ENCODE results near the gene HERC4.
"Not testable (repeated sequence)": the region's sequence is repeated elsewhere in the genome, so short reads cannot be mapped to it uniquely, and the experiment has no call there.

HERC4 gene

DNA sequence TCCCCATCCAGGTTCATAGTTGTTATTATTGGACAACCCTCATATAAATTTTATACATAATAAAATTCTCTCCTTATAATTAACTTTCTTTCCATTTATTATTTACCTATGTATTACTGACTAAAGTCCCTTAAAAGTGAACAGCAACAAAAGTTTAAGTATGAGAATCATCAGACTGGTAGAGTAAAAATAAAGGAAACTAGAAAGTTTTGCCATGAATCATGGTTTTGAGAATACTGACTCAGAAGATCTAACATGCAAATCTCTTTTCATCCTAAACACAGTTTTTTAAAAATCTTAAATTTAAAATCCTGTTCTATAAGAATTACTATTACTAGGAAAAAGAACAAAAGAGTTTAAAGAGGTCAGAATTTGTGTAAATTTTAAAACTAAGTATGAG, 32.1 kb downstream of the HERC4 start:
- DNase-seq = no peak

DNA sequence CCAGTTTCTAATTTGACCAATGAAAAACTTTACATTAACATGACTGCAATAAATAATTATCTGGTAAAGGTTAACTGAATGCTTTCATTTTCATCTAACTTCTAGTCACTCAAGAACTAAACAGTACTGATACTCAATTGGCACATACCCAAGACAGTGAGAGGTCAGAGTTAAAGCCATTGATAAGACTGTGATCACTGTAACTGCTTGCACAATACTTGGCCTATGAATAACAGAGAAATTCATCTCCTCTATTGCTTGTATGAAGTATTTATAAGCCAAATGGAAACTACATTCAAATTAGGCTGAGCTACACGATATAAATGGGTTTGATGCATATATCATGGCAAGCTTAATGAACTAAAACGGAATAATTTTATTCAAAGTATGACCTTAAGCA, 43.0 kb downstream of the HERC4 start:
- no peak for DNase-seq

DNA sequence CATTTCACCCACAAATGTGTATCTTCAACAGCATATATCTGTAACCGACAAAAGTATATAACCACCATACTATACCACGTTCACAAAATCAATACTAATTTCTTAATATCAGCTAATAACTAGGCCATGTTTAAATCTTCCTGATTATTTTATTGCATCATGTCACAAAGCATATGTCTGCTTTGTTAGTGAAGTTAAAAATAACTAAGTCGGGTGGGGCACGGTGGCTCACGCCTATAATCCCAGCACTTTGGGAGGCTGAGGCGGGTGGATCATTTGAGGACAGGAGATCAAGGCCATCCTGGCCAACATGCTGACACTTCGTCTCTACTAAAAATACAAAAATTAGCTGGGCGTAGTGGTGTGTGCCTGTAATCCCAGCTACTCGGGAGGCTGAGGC, 47.7 kb downstream of the HERC4 start:
- DNase-seq = no peak

DNA sequence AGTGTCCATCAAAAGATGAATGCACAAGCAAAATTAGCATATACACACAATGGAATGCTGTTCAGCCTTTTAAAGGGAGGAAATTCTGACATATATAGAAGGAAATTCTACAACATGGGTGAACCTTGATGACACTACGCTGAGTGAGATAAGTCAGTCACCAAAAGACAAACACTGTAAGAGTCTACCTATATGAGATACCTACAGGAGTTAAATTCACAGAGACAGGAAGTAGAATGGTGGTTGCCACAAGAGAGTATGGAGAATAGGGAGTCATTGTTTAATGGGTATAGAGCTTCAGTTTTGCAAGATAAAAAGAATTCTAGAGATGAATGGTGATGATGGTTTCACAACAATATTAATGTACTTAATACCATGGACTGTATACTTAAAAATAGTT, 51.8 kb downstream of the HERC4 start:
- DNase-seq = no peak

DNA sequence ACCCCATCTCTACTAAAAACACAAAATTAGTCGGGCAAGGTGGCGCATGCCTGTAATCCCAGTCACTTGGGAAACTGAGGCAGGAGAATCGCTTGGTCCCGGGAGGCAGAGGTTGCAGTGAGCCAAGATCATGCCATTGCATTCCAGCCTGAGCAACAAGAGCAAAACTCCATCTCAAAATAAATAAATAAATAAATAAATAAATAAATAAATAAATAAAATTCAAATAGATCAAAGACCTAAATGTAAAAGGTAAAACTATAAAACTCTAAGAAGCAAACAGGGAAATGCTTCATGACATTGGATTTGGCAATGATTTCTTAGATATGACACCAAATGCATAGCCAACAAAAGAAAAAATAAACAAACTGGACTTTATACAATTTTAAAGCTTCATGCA, 52.8 kb downstream of the HERC4 start:
- DNase-seq = not testable (repeated sequence)

DNA sequence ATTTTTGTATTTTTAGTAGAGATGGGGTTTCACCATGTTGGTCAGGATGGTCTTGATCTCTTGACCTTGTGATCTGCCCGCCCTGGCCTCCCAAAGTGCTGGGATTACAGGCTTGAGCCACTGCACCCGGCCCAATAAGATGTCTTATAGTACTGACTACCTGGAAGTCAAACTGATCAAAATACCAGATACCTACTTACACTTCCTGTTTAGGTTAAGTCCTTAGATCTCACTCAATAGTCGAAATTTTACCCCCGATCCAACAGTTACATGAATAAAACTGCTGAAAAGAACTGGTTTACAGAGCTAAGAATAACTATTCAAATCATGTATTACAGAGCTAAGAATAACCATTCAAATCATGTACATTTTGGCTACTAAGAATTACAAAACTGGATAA, 58.6 kb downstream of the HERC4 start:
- not testable (repeated sequence) for DNase-seq

DNA sequence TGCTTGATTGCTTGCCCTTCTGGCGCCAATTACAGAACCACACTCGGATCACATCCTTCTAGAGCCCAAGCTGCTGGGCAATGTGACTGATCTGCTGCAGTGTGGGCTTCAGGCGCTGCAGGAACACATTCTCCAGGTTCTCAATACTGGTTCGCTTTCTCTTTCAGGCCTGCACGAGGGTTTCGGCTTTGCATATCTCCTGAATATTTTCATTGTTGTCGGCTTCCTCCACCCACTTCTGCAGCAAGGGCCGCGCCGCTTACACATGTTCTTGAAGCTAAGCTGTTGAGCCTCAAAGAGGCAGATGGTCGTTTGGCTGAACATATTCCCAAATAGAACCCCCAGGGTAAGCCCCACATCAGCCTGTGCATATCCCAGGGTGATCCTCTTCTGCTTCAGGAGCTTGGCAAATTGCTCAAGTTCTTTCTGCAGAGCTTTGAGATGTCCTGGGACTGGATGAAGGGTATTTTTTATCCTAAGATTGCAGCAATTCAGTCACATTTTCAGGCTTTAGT, 64.6 kb downstream of the HERC4 start:
- no peak for DNase-seq

DNA sequence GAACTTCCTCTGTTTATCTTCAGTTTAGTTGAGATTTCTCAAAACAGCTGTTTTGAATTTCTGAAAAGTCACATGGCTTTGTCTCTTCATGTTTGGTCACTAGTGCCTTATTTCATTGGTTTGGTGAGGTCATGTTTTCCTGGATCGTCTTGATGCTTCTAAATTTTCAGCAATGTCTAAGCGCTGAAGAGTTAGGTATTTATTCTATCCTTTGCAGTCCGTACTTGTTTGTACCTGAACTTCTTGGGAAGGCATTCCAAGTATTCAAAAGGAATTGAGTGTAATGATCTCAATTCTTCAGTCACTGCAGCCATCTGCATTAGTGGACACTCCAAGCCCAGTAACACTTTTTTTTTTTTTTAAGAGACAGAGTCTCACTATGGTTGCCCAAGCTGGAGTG, 67.7 kb downstream of the HERC4 start:
- DNase-seq = no peak

DNA sequence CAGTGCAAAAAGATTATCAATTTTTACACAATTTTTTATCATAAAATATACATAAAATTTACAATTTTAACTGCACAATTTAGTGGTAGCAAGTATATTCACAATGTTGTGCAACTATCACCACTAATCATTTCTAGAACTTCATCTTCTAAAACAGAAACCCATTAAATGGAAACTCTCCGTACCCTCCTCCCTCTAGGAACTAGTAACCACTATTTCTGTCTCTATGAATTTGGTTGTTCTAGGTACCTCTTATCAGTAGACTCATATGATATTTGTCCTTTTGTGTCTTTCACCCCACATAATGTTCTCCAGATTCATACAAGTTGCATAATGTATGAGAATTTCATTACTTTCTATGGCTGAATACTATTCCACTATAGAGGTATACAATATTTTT, 73.5 kb downstream of the HERC4 start:
- no peak for DNase-seq

DNA sequence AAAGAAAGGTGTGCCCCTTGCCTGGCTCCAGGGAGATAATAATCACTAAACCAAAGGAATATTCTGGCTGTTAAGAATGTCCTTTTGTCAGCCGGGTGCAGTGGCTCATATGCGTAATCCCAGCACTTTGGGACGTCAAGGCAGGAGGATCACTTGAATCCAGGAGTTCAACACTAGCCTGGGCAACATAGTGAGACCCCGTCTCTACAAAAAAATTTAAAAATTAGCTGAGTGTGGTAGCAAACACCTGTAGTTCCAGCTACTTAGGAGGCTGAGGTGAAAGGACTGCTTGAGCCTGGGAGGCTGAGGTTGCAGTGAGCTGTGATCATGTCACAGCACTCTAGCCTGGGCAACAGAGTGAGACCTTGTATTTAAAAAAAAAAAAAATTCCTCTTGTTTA, 74.1 kb downstream of the HERC4 start:
- DNase-seq = no peak

DNA sequence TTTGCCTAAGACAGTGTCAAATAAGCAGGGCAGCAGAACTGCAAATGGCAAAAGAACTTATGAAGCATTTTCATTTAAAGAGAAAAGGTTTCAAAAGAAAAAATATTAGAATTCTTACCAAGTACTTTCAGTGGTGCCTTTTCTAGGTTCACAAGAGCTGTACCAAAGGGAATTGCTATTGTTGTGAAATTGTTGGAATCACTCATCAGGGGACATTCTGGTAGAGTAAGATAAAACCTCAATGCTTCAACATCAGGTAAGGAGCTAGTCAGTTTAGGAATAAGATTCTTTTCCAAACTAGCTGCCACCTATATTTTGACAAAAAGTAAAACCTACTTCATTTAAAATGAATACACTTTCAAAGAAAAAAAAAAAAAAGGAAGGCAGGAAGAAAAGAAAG, 85.0 kb downstream of the HERC4 start:
- no peak for DNase-seq

DNA sequence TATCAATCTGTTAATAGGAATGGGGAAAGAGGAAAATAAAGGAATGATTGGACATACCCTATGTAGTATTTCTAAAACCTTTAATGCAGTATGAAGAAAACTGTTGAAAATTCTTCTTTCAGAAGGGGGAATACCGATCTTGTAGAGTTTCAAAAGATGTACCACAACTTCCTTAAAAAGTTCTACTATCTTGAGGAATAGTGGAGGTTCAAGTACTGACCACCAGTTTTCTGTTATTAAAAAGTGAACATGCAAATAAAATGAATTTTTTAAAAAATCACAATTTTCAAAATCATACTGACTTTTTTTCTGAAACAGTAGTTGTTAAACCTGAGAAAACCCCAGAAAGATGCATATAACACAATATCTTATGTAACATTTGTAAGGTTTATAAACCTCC, 86.5 kb downstream of the HERC4 start:
- DNase-seq = peak; percentile 24

DNA sequence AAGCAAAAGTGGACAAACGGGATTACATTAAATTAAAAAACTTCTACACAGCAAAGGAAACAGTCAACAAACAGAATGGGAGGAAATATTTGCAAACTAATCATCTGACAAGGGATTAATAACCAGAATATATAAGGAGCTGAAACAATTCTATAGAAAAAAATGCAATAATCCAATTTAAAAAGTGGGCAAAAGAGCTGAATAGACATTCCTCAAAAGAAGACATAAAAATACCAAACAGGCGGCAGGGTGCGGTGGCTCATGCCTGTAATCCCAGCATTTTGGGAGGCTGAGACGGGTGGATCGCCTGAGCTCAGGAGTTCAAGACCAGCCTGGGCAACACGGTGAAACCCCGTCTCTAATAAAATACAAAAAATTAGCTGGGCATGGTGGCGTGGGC, 92.5 kb downstream of the HERC4 start:
- not testable (repeated sequence) for DNase-seq

DNA sequence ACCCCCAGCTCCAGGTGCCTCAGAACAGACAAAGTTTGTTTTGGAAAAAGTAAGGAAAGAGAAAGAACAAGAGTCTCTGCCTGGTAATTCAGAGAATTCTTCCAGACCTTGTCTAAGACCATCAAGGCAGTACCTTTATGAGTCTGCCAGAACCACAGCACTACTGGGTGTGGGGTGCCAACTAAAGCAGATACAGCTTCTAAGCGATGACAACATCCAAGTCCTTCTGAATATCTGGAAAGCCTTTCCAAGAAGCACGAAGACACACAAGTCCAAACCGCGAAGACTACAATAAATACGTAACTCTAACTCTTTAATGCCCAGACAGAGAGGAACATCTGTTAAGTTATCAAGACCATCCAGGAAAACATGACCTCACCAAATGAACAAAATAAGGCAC, 96.3 kb downstream of the HERC4 start:
- no peak for DNase-seq

DNA sequence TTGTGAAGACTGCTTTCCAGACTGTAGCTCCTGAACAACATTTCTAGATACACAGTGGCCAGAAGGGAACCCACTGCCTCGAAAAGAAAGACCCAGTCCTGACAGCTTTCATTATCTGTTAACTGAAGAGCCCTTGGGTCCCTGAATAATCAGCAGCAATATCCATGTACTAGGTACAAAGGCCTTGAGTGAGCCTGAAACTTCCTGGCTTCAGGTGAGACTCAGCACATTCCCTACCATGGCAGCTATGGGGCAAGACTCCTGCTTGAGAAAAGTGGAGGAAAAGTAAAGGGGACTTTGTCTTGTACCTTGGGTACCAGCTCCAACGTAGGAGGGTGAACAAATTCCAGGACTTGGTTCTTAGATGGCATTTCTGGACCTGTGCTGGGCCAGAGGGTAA, 97.8 kb downstream of the HERC4 start:
- no peak for DNase-seq

DNA sequence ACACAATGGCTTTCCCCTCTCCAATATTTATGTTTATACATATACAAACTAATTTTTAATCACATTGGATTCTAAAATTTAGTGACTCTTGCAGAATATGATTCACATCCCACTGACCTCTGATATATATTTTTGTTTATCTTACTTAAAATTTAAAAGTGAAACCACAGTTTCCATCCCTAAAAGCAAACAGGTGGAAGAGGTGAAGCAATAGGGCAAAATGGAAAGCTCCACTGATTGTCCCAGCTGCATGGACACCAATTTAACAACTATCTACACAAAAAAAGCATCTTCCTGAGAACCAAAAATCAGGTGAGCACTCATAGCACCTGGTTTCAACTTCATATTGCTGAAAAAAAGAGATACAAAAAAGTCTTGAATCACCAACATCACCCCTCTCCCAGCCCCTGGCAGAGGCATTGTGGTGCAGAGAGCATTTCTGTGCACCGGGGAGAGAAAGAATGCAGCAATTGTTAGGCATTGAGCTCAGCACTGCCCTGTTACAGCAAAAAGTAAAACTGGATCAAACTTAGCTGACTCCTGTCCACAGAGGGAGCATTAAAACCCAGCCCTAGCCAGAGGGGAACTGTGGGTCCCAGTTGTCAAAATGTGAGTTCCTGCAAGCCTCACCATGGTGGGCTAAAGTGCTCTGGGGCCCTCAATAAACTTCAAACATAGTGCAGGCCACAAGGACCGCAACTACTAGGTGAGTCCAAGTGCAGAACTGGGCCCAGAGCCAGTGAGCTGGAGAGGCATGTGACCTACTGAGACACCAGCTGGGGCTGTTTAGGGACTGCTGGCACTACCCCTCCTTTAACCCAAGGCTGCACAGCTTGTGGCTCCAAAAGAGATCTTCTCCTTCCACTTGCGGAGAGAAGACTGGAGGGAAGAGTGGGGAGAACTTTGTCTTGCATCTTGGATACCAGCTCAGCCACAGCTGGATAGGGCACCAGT, 98.5 kb downstream of the HERC4 start:
- DNase-seq = no peak

DNA sequence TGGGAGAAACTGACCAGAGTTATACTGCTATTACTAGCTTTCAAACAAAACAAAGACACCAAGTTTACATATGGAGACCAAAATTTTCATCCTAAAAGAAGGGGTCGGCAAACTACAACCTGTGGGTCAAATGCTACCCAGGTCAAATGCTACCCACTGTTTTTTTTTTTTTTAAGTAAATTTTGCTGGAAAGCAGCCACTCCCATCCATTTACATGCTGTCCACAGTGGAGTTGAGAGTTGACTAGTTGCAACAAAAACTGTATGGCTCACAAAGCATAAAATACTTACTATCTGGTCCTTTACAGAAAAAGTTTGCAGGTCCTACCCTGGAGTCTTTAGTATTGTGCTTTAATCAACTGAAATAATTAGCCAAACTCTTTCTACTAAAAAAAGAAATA, 99.2 kb downstream of the HERC4 start:
- no peak for DNase-seq

DNA sequence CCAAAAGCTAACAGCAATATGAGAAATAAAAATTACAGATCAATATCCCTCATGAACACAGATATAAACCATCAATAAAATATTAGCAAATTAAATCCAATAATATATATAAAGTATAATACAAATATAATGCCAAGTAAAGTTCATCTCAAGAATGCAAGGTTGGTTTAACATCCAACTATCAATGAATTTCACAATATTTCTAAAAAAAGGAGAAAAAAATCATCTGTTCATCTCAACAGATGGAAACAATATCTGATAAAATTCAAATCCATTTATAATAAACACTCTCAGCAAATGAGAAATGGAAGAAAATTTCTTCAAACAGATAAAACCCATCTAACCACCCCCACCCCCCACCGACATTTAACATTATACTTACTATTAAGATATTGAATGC, 103.8 kb downstream of the HERC4 start:
- no peak for DNase-seq

DNA sequence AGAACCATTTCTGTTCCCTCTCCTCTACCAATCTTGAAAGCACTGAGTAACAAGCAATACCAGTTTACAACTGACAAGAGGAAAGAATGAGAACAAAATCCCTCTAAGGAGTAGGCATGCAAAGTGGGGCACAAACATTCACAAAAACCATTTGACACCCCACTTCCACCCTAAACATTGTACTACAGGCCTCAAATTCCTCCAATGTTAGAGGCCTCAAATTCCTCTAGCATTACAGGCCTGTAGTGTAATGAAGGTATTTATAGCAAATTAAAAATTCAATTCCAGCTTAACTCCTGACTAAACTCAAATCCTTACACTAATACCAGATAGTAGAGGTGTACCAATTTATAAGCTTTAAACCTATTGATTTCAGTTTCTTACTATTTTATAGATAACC, 105.2 kb downstream of the HERC4 start:
- DNase-seq = no peak

DNA sequence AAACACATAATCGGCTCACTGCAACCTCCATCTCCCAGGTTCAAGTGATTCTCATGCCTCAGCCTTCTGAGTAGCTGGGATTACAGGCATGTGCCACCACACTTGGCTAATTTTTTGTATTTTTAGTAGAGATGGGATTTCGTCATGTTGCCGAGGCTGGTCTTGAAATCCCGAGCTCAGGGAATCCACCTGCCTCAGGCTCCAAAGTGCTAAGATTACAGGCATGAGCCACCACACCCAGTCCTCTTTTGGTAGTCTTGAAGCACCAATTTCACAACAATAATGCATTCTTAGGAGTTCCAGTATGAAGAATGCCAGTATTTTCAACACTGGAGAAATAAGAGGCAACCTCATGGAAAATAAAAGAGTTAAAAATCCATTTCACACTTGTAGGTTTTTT, 109.0 kb downstream of the HERC4 start:
- DNase-seq = not testable (repeated sequence)

DNA sequence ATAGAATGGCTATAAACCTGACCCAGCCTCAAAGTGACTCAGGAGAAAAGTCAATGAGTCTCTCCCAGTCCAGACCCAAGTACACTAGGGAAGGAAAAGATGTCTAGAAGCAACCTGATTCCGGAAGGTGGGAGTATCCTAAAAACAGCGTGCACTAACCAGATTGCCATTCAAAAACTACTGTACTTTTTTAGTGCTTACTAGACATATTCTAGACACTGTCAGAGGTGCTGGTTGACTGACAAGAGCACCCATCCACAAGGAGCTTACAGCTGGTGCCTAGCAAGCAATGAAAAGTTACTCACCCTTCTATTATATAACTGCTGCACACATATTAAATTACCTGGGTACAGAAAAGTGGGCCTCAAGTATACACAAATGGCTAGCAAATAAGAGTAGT, 109.6 kb downstream of the HERC4 start:
- no peak for DNase-seq

DNA sequence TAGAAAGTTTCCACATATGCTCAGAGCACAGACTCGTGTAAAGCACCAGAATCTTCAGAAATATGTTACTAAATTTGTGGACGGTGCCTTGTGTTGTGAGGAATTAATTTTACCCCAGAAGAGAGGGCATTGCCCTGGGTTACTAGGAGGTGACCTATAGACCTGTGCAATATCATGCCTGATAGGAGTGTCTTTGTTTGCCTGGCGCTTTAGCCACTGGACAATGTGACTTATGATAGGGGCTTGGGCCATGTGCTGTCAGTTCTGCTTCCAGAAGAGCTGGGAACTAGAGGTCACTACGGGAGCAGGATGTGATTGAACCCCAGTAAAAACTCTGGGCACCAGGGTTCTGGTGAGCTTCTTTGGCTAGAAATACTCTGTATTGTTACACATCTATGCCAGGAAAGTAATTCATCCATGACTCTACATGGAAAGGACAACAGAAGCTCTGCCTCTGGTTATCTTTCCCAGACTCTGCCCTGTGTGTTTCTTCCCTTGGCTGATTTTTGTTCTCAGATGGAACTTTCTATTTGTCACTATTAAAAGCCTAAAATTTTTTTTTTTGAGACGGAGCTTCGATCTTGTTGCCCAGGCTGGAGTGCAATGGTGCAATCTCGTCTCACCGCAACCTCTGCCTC, 115.1 kb downstream of the HERC4 start:
- no peak for DNase-seq

DNA sequence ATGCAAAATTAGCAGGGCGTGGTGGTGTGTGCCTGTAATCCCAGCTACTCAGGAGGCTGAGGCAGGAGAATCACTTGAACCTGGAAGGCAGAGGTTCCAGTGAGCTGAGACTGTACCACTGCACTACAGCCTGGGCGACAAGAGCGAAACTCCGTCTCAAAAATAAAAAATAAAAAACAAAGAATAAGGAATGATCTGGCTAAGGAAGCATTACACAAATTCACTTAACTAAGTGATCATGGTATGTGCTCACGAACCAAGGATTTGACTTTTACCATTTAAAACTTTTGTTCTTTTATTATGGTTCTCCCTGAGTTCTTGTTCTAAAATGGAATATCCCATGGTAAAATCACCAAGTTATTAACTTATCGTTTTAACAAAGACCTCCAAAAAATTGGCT, 119.5 kb downstream of the HERC4 start:
- no peak for DNase-seq

DNA sequence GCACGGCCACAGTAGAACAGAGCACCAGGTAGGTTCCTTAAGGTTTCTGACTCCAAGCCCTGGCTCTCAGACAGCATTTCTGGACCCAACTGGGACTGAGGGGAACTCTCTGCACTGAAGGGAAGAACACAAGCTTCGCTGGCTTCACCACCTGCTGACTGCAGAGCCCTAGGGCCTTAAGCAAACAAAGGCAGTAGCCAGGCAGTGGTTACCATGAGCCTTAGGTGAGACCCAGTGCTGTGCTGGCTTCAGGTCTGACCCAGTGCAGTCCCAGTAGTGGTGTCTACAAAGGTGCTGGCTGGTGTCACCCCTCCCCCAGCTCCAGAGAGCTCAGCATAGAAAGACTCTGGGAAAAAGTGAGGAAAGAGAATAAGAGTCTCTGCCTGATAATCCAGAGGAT, 131.2 kb downstream of the HERC4 start:
- DNase-seq = no peak

Data from inflammatory macrophage treated with lipopolysaccharide for 4 hours (primary cell).